ENCODE results near the gene KBTBD6.

DNA sequence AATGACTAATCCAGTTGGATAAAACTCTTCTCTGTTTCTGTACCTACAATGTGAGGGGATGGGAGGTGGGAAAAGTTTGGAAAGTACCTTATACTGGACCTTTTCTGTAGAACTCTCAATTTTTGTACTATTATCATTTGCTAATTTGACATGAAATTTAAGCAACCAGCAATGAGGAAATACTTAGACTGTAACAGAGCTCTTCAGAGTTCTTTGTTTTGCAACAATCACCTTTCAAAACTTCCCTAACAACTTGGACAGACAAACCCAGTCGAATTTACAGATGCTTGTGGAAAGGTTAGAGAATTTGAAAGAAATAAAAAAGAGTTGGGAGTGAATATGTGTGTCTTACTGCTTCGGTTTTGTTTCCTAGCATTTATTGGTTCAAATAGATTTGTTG is 45.0 kb upstream of the KBTBD6 start:
- TF ChIP-seq POLR2AphosphoS5 (IDR thresholded peaks at IDR 0.05; ENCODE audit: low read depth, low read length) = no peak
- TF ChIP-seq EZH2phosphoT487 (IDR thresholded peaks at IDR 0.05; ENCODE audit: borderline replicate concordance) = no peak
- no peak for TF ChIP-seq POLR2A (IDR thresholded peaks at IDR 0.05; ENCODE audit: borderline replicate concordance, extremely low read depth, insufficient read depth, insufficient read length)
- TF ChIP-seq, protein P1, sequence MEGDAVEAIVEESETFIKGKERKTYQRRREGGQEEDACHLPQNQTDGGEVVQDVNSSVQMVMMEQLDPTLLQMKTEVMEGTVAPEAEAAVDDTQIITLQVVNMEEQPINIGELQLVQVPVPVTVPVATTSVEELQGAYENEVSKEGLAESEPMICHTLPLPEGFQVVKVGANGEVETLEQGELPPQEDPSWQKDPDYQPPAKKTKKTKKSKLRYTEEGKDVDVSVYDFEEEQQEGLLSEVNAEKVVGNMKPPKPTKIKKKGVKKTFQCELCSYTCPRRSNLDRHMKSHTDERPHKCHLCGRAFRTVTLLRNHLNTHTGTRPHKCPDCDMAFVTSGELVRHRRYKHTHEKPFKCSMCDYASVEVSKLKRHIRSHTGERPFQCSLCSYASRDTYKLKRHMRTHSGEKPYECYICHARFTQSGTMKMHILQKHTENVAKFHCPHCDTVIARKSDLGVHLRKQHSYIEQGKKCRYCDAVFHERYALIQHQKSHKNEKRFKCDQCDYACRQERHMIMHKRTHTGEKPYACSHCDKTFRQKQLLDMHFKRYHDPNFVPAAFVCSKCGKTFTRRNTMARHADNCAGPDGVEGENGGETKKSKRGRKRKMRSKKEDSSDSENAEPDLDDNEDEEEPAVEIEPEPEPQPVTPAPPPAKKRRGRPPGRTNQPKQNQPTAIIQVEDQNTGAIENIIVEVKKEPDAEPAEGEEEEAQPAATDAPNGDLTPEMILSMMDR (IDR thresholded peaks at IDR 0.05 in 2 of 3, conservative IDR thresholded peaks at IDR 0.05 in 1 of 3; ENCODE audit: borderline replicate concordance in 1 of 3, insufficient read depth in 1 of 3, low read depth in 2 of 3, low read length in 2 of 3) = no peak
- TF ChIP-seq FOSL1 (IDR thresholded peaks at IDR 0.05; ENCODE audit: low read depth) = no peak
- TF ChIP-seq, protein P2, sequence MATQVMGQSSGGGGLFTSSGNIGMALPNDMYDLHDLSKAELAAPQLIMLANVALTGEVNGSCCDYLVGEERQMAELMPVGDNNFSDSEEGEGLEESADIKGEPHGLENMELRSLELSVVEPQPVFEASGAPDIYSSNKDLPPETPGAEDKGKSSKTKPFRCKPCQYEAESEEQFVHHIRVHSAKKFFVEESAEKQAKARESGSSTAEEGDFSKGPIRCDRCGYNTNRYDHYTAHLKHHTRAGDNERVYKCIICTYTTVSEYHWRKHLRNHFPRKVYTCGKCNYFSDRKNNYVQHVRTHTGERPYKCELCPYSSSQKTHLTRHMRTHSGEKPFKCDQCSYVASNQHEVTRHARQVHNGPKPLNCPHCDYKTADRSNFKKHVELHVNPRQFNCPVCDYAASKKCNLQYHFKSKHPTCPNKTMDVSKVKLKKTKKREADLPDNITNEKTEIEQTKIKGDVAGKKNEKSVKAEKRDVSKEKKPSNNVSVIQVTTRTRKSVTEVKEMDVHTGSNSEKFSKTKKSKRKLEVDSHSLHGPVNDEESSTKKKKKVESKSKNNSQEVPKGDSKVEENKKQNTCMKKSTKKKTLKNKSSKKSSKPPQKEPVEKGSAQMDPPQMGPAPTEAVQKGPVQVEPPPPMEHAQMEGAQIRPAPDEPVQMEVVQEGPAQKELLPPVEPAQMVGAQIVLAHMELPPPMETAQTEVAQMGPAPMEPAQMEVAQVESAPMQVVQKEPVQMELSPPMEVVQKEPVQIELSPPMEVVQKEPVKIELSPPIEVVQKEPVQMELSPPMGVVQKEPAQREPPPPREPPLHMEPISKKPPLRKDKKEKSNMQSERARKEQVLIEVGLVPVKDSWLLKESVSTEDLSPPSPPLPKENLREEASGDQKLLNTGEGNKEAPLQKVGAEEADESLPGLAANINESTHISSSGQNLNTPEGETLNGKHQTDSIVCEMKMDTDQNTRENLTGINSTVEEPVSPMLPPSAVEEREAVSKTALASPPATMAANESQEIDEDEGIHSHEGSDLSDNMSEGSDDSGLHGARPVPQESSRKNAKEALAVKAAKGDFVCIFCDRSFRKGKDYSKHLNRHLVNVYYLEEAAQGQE (IDR thresholded peaks at IDR 0.05; ENCODE audit: low read depth) = no peak
- no peak for TF ChIP-seq RAD21 (IDR thresholded peaks at IDR 0.05; ENCODE audit: low read depth)
- TF ChIP-seq TCF7L2 (IDR thresholded peaks at IDR 0.05; ENCODE audit: borderline replicate concordance, extremely low read depth, insufficient read depth, insufficient read length) = no peak
- no peak for TF ChIP-seq YY1 (IDR thresholded peaks at IDR 0.05; ENCODE audit: extremely low read depth, insufficient replicate concordance, low read depth, low read length)
- no peak for TF ChIP-seq JUND (IDR thresholded peaks at IDR 0.05)
- TF ChIP-seq SRF (IDR thresholded peaks at IDR 0.05; ENCODE audit: low read depth) = no peak
